GM12878 (cell line): Measurements from ENCODE around the gene LRRC3. TPM values are rescaled to one million over a fixed set of nuclear protein-coding genes. Genes with fewer than 3 reads are reported as not detected.

ENCODE experiments used
- ATAC-seq: fragments of 200-7000 bp; cut with Tn5 transposase; 3 replicates; pipeline ENCODE4 v1.9.1; 2020; ENCODE audit warnings: mild to moderate bottlenecking, moderate library complexity
- BruUV-seq: library from RNA; stranded (reverse); fragments of 400-500 nt; replicated peaks from 2 replicates; lab custom pipeline; 2021; lab: Mats Ljungman, UMichigan
- CTCF ChIA-PET: fragments of 300-600 bp; sonication (Branson Sonifier 250); formaldehyde crosslinking; extraction: SDS; loops from one replicate; lab custom pipeline; 2021; ENCODE audit warnings: inconsistent platforms; lab: Yijun Ruan, JAX
- POLR2A ChIA-PET: fragments of 350-600 bp; formaldehyde crosslinking; extraction: SDS; loops from one replicate; lab custom pipeline; 2021; ENCODE audit warnings: inconsistent platforms; lab: Charles Lee
- RAD21 ChIA-PET: fragments of 300-600 bp; sonication (Branson Sonifier 250); formaldehyde crosslinking; loops from one replicate; lab custom pipeline; 2023; ENCODE audit warnings: antibody characterized with exemption; ENCODE audit not compliant: unreplicated experiment; lab: Charles Lee
- SMC1A ChIA-PET: fragments of 300-600 bp; sonication (Branson Sonifier 250); formaldehyde crosslinking; loops from one replicate; lab custom pipeline; 2023; ENCODE audit not compliant: unreplicated experiment, uncharacterized antibody; lab: Charles Lee
- DNase-seq: peaks from one replicate; pipeline ENCODE4 v3.0.0-alpha.2; 2011; ENCODE audit warnings: low read depth, low spot score
- FAIRE-seq: peaks from 3 replicates; lab custom pipeline; 2011; peaks lifted over from hg19 to GRCh38; lab: Jason Lieb, UNC
- H2AFZ ChIP-seq: 2 replicates; pipeline ENCODE4 v1.6.0; 2011; ENCODE audit warnings: low read depth, low read length, control low read depth; ENCODE audit not compliant: control insufficient read depth
- H3K27ac ChIP-seq: 2 replicates; pipeline ENCODE4 v1.5.1; 2011; ENCODE audit warnings: control low read depth; ENCODE audit not compliant: control insufficient read depth, insufficient read depth
- H3K27me3 ChIP-seq, 2 experiments: replicated peaks in 1 of 2; 2 replicates each; pipeline versions ENCODE4 v1.6.0 to v1.6.1; 2011; ENCODE audit warnings: low read length in 1 of 2; ENCODE audit not compliant: control insufficient read depth in 2 of 2, insufficient read depth in 2 of 2
- H3K36me3 ChIP-seq, 2 experiments: 2 replicates each; pipeline ENCODE4 v1.5.1; 2011; ENCODE audit warnings: low read length in 1 of 2; ENCODE audit not compliant: control insufficient read depth in 2 of 2, insufficient read depth in 2 of 2
- H3K4me1 ChIP-seq: 2 replicates; pipeline ENCODE4 v1.6.1; 2011; ENCODE audit warnings: mild to moderate bottlenecking, low read length, moderate library complexity, mixed read lengths; ENCODE audit not compliant: control insufficient read depth, insufficient read depth
- H3K4me2 ChIP-seq: 2 replicates; pipeline ENCODE4 v1.6.0; 2011; ENCODE audit warnings: control low read depth; ENCODE audit not compliant: control insufficient read depth, insufficient read depth
- H3K4me3 ChIP-seq: fragments of 200-600 bp; sonication (generic); 2 replicates; pipeline ENCODE4 v1.5.1; 2016
- H3K79me2 ChIP-seq: 2 replicates; pipeline ENCODE4 v1.6.0; 2011; ENCODE audit warnings: low read length; ENCODE audit not compliant: control insufficient read depth, insufficient read depth
- H3K9ac ChIP-seq: 2 replicates; pipeline ENCODE4 v1.8.0; 2011; ENCODE audit warnings: low read length, control low read depth, mixed read lengths; ENCODE audit not compliant: control insufficient read depth, insufficient read depth
- H3K9me3 ChIP-seq: replicated peaks from 3 replicates; pipeline ENCODE4 v1.5.1; 2011; ENCODE audit warnings: mild to moderate bottlenecking, low read length; ENCODE audit not compliant: control insufficient read depth, insufficient read depth
- H4K20me1 ChIP-seq: 2 replicates; pipeline ENCODE4 v1.6.0; 2011; ENCODE audit not compliant: control insufficient read depth, insufficient read depth
- CHD4 ChIP-seq: fragments of 200-600 bp; sonication (generic); IDR thresholded peaks from 2 replicates; pipeline ENCODE4 v1.6.1; 2016; ENCODE audit warnings: mild to moderate bottlenecking
- E2F4 ChIP-seq: IDR thresholded peaks from 2 replicates; pipeline ENCODE4 v1.6.1; 2012; ENCODE audit warnings: low read depth, low read length, improper control_type of control experiment
- IRF5 ChIP-seq: fragments of 450-650 bp; IDR thresholded peaks from 2 replicates; pipeline ENCODE4 v1.6.1; 2017; ENCODE audit warnings: borderline replicate concordance
- KAT2A ChIP-seq: conservative IDR thresholded peaks from 2 replicates; pipeline ENCODE4 v1.6.1; 2011; ENCODE audit warnings: low read depth, low read length; ENCODE audit not compliant: control insufficient read depth
- NR2C2 ChIP-seq: IDR thresholded peaks from 2 replicates; pipeline ENCODE4 v1.6.1; 2011; ENCODE audit warnings: borderline replicate concordance, low read depth; ENCODE audit not compliant: control insufficient read depth, insufficient read length
- SIN3A ChIP-seq: IDR thresholded peaks from 2 replicates; pipeline ENCODE4 v1.6.1; 2012; ENCODE audit warnings: low read depth, low read length, improper control_type of control experiment
- SP1 ChIP-seq: IDR thresholded peaks from one replicate; pipeline ENCODE4 v1.6.1; 2011; ENCODE audit warnings: low read depth, low read length
- STAT3 ChIP-seq: IDR thresholded peaks from 2 replicates; pipeline ENCODE4 v1.6.1; 2011; ENCODE audit warnings: low read depth, low read length, improper control_type of control experiment
- WGBS: methylation state at CpG from one replicate; pipeline ENCODE4 v1.1.6; 2016; ENCODE audit warnings: low lambda C conversion rate; ENCODE audit not compliant: insufficient replicate concordance, insufficient coverage; ENCODE audit errors: missing lambda C conversion rate; 5-methylcytosine and 5-hydroxymethylcytosine counted together
- in situ Hi-C: fragments of 300-500 bp; cut with MboI; formaldehyde crosslinking; loops from 9 replicates; pipeline ENCODE4 v1.14.3; 2018; ENCODE audit warnings: mixed read lengths
- intact Hi-C: fragments of 100-400 bp; cut with micrococcal nuclease; formaldehyde crosslinking; loops from one replicate; pipeline ENCODE4 v1.14.2; 2022; ENCODE audit not compliant: unreplicated experiment
- polyA plus RNA-seq, 11 experiments: library from polyadenylated mRNA; depleted of rRNA in 4 of 11; unstranded in 6 of 11; stranded (reverse) in 5 of 11; fragments of >200 nt; fragmentation: Nextera tagmentation in 4 of 11; fragmentation: Illumina TruSeq in 1 of 11; extraction: Ambion mirVana in 4 of 11; extraction: Trizol in 1 of 11; gene quantifications; 1 replicate in 1 of 11; 2 replicates in 10 of 11; pipeline versions ENCODE4 v1.2.1 to v1.2.3, GENCODE V29; 2011 to 2016; ENCODE audit warnings: inconsistent platforms in 2 of 11, missing spikeins in 2 of 11, low read depth in 1 of 11
- total RNA-seq, 4 experiments: library from RNA; depleted of rRNA in 3 of 4; stranded (reverse); fragments of >200 nt in 3 of 4; fragmentation: Illumina TruSeq in 1 of 4; extraction: Trizol in 1 of 4; gene quantifications; 2 replicates each; pipeline versions ENCODE4 v1.2.1 to v1.2.3, GENCODE V29; 2013 to 2021
- TF ChIP-seq, protein P1 (sequence below): fragments of 150-350 bp; IDR thresholded peaks from 2 replicates; pipeline ENCODE4 v1.6.1; 2016; ENCODE audit warnings: low read depth, low read length

Gene LRRC3
- total and polyA plus RNA-seq, 10 of the 15 experiments (the other 5 are each of a cell fraction or from before 2014, with no cell fraction given): 0.02 to 0.31 (median 0.09) TPM; not detected in 1

- TF ChIP-seq IRF5 (no peak), E2F4 (no peak), SP1 (no peak), CHD4 (no peak)
Observed at GRCh38 chr21:44419679-44420078, 35.6 kb upstream of the LRRC3 start (continued).

GRCh38 chr21:44420416-44421205 lies 34.7 kb upstream of the LRRC3 start:
- BruUV-seq: no TSS peak
- Histone ChIP-seq H3K9ac (no peak overlapping the region), H3K4me2 (no peak overlapping the region), H3K4me3 (no peak overlapping the region), H3K4me1 (no peaks in the 10 kb centered on the region; the same call in 1 of the 2 replicates), H2AFZ (no peak overlapping the region), H3K27me3 (no peaks in the 10 kb centered on the region), H3K79me2 (no peaks in the 10 kb centered on the region), H4K20me1 (no peaks in the 10 kb centered on the region), H3K27ac (no peak overlapping the region), H3K36me3 (no peaks in the 10 kb centered on the region; a peak in 1 of 4 replicates), H3K9me3 (no peaks in the 10 kb centered on the region; the same call in 2 of the 3 replicates)
- no peak for FAIRE-seq
- no peak for ATAC-seq
- intact Hi-C loops: no loop called here
- ChIA-PET SMC1A (no interaction called here), CTCF (no interaction called here), RAD21 (no interaction called here), POLR2A (no interaction called here)
- TF ChIP-seq NR2C2 (no peak), KAT2A (no peak), SIN3A (no peak), STAT3 (no peak)
- TF ChIP-seq, protein P1, sequence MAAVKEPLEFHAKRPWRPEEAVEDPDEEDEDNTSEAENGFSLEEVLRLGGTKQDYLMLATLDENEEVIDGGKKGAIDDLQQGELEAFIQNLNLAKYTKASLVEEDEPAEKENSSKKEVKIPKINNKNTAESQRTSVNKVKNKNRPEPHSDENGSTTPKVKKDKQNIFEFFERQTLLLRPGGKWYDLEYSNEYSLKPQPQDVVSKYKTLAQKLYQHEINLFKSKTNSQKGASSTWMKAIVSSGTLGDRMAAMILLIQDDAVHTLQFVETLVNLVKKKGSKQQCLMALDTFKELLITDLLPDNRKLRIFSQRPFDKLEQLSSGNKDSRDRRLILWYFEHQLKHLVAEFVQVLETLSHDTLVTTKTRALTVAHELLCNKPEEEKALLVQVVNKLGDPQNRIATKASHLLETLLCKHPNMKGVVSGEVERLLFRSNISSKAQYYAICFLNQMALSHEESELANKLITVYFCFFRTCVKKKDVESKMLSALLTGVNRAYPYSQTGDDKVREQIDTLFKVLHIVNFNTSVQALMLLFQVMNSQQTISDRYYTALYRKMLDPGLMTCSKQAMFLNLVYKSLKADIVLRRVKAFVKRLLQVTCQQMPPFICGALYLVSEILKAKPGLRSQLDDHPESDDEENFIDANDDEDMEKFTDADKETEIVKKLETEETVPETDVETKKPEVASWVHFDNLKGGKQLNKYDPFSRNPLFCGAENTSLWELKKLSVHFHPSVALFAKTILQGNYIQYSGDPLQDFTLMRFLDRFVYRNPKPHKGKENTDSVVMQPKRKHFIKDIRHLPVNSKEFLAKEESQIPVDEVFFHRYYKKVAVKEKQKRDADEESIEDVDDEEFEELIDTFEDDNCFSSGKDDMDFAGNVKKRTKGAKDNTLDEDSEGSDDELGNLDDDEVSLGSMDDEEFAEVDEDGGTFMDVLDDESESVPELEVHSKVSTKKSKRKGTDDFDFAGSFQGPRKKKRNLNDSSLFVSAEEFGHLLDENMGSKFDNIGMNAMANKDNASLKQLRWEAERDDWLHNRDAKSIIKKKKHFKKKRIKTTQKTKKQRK: no peak
- in situ Hi-C loops: loop anchor here (5.0 kb wide), 1 partner anchor 48 kb away; no protein-coding TSS in a partner anchor
- DNase-seq: no peak
- 61% methylated on average over 14 of the region's 14 CpGs for WGBS
